ENCODE data around the gene DDX17. TPM values are rescaled to one million over a fixed set of nuclear protein-coding genes. Genes with fewer than 3 reads are reported as not detected.

The DDX17 gene
- total and polyA plus RNA-seq, 9 of the 15 experiments (the other 6 are each of a cell fraction or from before 2014, with no cell fraction given): 17.6 to 421 (median 189) TPM

DNA sequence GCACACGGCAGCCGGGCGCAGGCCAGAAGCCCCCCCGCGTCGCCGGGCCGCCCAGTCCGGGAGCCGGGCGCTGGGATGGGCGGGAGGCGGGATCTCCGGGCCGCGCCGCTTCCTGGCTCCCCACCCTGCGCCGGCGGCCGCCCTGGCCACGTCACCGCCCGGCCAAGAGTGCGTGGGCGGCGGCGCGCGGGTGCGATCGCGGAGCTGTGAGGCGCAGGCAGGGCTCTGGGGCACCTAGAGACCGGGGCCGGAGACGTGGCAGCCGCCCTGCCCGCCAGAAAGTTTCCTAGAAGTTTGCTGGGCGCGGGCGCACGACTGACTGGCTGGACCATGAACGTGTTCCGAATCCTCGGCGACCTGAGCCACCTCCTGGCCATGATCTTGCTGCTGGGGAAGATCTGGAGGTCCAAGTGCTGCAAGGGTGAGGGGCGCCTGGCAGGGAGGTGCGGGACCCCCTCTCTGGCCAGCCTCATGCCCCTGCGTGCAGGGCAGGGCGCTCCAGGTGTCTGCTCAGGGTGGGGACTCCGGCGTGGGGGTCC, 38.1 kb downstream of the DDX17 start, which contains the start of gene KDELR3:
Gene KDELR3, plus strand, starts transcription at position 193 of the 539 bp plus-strand sequence. Its CDS starts 138 bp downstream, at position 331.
- no peaks in the 10 kb centered on the region for H3K27me3 ChIP-seq (ENCODE audit: control insufficient read depth in 2 of 2, insufficient read depth in 2 of 2, low read length in 2 of 2)
- peaks cover 5% of the 10 kb centered on the region for H3K79me2 ChIP-seq (ENCODE audit: control insufficient read depth, insufficient read depth, low read length)
- peak; percentile 79 to 93 (median 92) for DNase-seq (ENCODE audit: extremely low read depth in 1 of 4, low spot score in 3 of 4)
- peak within 1 kb of the TSS; percentile 96 for H2AFZ ChIP-seq (ENCODE audit: low read depth, low read length)
- H3K4me2 ChIP-seq (ENCODE audit: insufficient read depth, low read length): peak within 1 kb of the TSS; percentile 85
- no peaks in the 10 kb centered on the region for H3K9me1 ChIP-seq (ENCODE audit: control insufficient read depth, insufficient read depth, low read length)
- POLR2A ChIA-PET: interaction anchor here (0.6 to 1.4 kb wide), 9 partner anchors 8 to 169 kb away, joined by 3 to 11 read pairs (median 3); partner anchors contain the start of gene DMC1
- H3K9me3 ChIP-seq (replicated peaks; ENCODE audit: control insufficient read depth, insufficient read depth, low read depth, low read length): no peaks in the 10 kb centered on the region
- H3K9ac ChIP-seq (ENCODE audit: insufficient read depth in 1 of 2, low read depth in 2 of 2, low read length in 2 of 2): peak within 1 kb of the TSS; percentile 94 to 99
- intact Hi-C loops (cut with micrococcal nuclease): no loop called here
- BruUV-seq (replicated peaks): TSS peak; percentile 44
- peaks cover 17 to 40% of the 10 kb centered on the region in 2 experiments; a peak in 4 of 5 replicates for H3K4me1 ChIP-seq (replicated peaks in 1 of 2; ENCODE audit: control insufficient read depth in 2 of 2, insufficient read depth in 2 of 2, low read length in 2 of 2)
- CTCF ChIA-PET (ENCODE audit: low intra/inter-chr PET ratio): no interaction called here
- peak within 1 kb of the TSS; percentile 62 for H3K4me3 ChIP-seq
- no peaks in the 10 kb centered on the region for H3K36me3 ChIP-seq (ENCODE audit: control insufficient read depth, insufficient read depth, low read length)
- in situ Hi-C loops (cut with MboI): no loop called here
- no peak for FAIRE-seq
- no peaks in the 10 kb centered on the region for H4K20me1 ChIP-seq (replicated peaks; ENCODE audit: control insufficient read depth, insufficient read depth, low read length)
- WGBS (ENCODE audit: insufficient coverage, low coverage, missing lambda C conversion rate): 0% methylated on average over 11 of the region's 53 CpGs
- peak; percentile 91 for ATAC-seq
- H3K27ac ChIP-seq (ENCODE audit: extremely low read depth, low read depth, low read length): peak within 1 kb of the TSS; percentile 82
- TF ChIP-seq KAT7 (CRISPR knock-in tag; IDR thresholded peaks at IDR 0.05; ENCODE audit: borderline replicate concordance) (no peak; the same call in 1 of the 2 replicates), MCM7 (IDR thresholded peaks at IDR 0.05) (no peak), CHD4 (IDR thresholded peaks at IDR 0.05; ENCODE audit: insufficient read depth, insufficient replicate concordance, low read depth, low read length, poor library complexity, severe bottlenecking) (no peak), ZNF174 (CRISPR knock-in tag; IDR thresholded peaks at IDR 0.05) (no peak), ESRRA (IDR thresholded peaks at IDR 0.05; ENCODE audit: borderline replicate concordance, low read depth) (no peak), GABPB1 (CRISPR knock-in tag; IDR thresholded peaks at IDR 0.05) (no peak), ZNF717 (CRISPR knock-in tag; IDR thresholded peaks at IDR 0.05) (no peak), SMARCC2 (IDR thresholded peaks at IDR 0.05; ENCODE audit: low read depth) (0 out of 2 replicates have a peak, but pooled peaks have one; percentile 38), NCOR1 (IDR thresholded peaks at IDR 0.05) (no peak), HDAC8 (tag; IDR thresholded peaks at IDR 0.05) (no peak), E2F8 (IDR thresholded peaks at IDR 0.05; ENCODE audit: low read depth, partially characterized antibody) (no peak), SLC30A9 (CRISPR knock-in tag; IDR thresholded peaks at IDR 0.05) (no peak), CBFA2T3 (IDR thresholded peaks at IDR 0.05) (no peak), POLR2B (IDR thresholded peaks at IDR 0.05; ENCODE audit: low read depth, partially characterized antibody) (peak; percentile 34), CREM (IDR thresholded peaks at IDR 0.05; ENCODE audit: low read depth) (peak; percentile 90), TBL1XR1 (IDR thresholded peaks at IDR 0.05; ENCODE audit: low read length in 2 of 2) (no peak)
- TF ChIP-seq, protein P1, sequence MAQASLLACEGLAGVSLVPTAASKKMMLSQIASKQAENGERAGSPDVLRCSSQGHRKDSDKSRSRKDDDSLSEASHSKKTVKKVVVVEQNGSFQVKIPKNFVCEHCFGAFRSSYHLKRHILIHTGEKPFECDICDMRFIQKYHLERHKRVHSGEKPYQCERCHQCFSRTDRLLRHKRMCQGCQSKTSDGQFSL (CRISPR knock-in tag; IDR thresholded peaks at IDR 0.05): no peak
- TF ChIP-seq, protein P1 (tag; IDR thresholded peaks at IDR 0.05): no peak
- TF ChIP-seq, protein P2, sequence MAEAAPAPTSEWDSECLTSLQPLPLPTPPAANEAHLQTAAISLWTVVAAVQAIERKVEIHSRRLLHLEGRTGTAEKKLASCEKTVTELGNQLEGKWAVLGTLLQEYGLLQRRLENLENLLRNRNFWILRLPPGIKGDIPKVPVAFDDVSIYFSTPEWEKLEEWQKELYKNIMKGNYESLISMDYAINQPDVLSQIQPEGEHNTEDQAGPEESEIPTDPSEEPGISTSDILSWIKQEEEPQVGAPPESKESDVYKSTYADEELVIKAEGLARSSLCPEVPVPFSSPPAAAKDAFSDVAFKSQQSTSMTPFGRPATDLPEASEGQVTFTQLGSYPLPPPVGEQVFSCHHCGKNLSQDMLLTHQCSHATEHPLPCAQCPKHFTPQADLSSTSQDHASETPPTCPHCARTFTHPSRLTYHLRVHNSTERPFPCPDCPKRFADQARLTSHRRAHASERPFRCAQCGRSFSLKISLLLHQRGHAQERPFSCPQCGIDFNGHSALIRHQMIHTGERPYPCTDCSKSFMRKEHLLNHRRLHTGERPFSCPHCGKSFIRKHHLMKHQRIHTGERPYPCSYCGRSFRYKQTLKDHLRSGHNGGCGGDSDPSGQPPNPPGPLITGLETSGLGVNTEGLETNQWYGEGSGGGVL (CRISPR knock-in tag; IDR thresholded peaks at IDR 0.05): no peak
